ENCODE data around the gene TSPYL2.

Gene TSPYL2

DNA sequence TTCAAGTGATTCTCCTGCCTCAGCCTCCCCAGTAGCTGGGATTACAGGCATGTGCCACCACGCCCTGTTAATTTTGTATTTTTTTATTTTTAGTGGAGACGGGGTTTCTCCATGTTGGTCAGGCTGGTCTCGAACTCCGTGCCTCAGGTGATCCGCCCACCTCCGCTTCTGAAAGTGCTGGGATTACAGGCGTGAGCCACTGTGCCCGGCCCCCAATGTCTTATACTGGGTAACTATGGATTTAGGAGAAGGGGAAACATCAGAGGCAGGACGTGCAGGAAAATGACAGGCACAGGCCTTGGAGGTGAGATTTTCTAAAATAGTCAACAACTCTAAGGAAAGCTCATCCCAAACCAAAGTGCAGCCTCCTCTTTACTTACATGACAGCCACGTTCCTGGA is 11.1 kb upstream of the TSPYL2 start:
- Histone ChIP-seq H3K36me3 (ENCODE audit: control insufficient read depth, insufficient read depth, low read length) (no peaks in the 10 kb centered on the region), H3K4me1 (ENCODE audit: control insufficient read depth, insufficient read depth, low read length) (no peaks in the 10 kb centered on the region), H3K27me3 (ENCODE audit: control insufficient read depth, insufficient read depth, low read length) (no peaks in the 10 kb centered on the region), H3K9me3 (ENCODE audit: control insufficient read depth, low read length) (no peaks in the 10 kb centered on the region), H3K9ac (ENCODE audit: low read length) (no peak overlapping the region), H3K4me3 (ENCODE audit: low read length) (no peak overlapping the region)

- Histone ChIP-seq H3K4me1 (ENCODE audit: control insufficient read depth, insufficient read depth, low read length) (no peaks in the 10 kb centered on the region), H3K4me3 (ENCODE audit: low read length) (no peak overlapping the region), H3K9ac (ENCODE audit: low read length) (no peak overlapping the region), H3K36me3 (ENCODE audit: control insufficient read depth, insufficient read depth, low read length) (no peaks in the 10 kb centered on the region), H3K9me3 (ENCODE audit: control insufficient read depth, low read length) (no peaks in the 10 kb centered on the region), H3K27me3 (ENCODE audit: control insufficient read depth, insufficient read depth, low read length) (no peaks in the 10 kb centered on the region)
Observed at GRCh38 chrX:53071604-53072417, 10.4 kb upstream of the TSPYL2 start.

DNA sequence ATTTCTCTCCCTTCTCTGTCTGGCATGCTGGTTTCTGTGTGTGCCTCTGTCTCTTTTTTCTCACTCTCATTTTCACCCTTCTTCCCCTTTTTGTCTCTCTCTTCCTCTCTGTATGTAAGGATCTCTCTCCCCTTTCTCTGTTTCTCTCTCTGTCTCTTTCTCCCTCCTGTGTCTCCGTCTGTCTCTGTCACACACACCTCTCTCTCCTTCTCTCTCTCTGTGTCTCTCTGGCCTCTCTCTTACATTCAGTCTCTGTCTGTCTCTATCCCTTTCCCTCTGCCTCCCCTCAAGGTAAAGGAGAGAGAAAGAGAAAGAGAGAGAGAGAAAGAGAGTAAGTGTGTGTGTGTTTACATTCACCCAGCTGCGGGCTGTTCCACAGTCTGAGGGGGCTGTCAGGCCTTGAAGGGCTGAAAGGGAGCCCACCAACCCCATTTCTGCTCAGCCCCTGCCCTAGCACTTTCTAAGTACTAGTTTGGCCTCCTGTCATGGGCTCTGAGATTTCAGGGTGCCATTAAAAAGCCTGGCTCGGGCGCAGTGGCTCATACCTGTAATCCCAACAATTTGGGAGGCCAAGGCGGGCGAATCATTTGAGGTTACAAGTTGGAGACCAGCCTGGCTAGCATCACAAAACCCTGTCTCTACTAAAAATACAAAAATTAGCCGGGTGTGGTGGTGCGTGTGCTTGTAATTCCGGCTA is 9.6 kb upstream of the TSPYL2 start:
- Histone ChIP-seq H3K4me1 (ENCODE audit: control insufficient read depth, insufficient read depth, low read length) (no peaks in the 10 kb centered on the region), H3K27me3 (ENCODE audit: control insufficient read depth, insufficient read depth, low read length) (no peaks in the 10 kb centered on the region), H3K9me3 (ENCODE audit: control insufficient read depth, low read length) (no peaks in the 10 kb centered on the region), H3K9ac (ENCODE audit: low read length) (no peak overlapping the region), H3K36me3 (ENCODE audit: control insufficient read depth, insufficient read depth, low read length) (no peaks in the 10 kb centered on the region), H3K4me3 (ENCODE audit: low read length) (no peak overlapping the region)

DNA sequence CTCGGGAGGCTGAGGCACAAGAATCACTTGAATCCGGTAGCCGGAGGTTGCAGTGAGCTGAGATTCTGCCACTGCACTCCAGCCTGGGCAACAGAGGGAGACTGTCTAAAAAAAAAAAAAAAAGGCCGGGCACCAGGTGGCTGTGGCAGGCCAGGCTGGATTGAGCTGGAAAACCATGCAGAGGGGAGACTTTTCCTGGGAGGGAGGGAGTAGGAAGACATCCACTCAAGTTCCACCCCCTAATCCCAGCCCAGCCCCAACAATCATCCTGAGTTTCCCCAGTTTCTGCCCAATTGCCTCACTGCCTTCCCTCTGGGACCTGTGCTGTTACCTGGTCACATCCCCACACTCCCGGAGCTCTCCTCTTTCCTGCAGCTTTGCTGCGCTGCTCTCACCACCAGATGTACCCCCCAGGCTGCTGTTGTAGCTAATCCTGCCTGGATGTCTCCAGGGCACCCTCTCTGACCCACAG is 9.0 kb upstream of the TSPYL2 start:
- no peaks in the 10 kb centered on the region for H3K36me3 ChIP-seq (ENCODE audit: control insufficient read depth, insufficient read depth, low read length)
- H3K4me3 ChIP-seq (ENCODE audit: low read length), result no peak overlapping the region

GRCh38 chrX:53075011-53075410 is 7.2 kb upstream of the TSPYL2 start:
- Histone ChIP-seq H3K27me3 (ENCODE audit: control insufficient read depth, insufficient read depth, low read length) (no peaks in the 10 kb centered on the region), H3K36me3 (ENCODE audit: control insufficient read depth, insufficient read depth, low read length) (no peaks in the 10 kb centered on the region), H3K9ac (ENCODE audit: low read length) (no peak overlapping the region), H3K4me3 (ENCODE audit: low read length) (no peak overlapping the region), H3K4me1 (ENCODE audit: control insufficient read depth, insufficient read depth, low read length) (no peaks in the 10 kb centered on the region), H3K9me3 (ENCODE audit: control insufficient read depth, low read length) (no peaks in the 10 kb centered on the region)

More for the DNA sequence above, 9.0 kb upstream of the TSPYL2 start:
- no peaks in the 10 kb centered on the region for H3K4me1 ChIP-seq (ENCODE audit: control insufficient read depth, insufficient read depth, low read length)
- no peak overlapping the region for H3K9ac ChIP-seq (ENCODE audit: low read length)
- no peaks in the 10 kb centered on the region for H3K27me3 ChIP-seq (ENCODE audit: control insufficient read depth, insufficient read depth, low read length)
- no peaks in the 10 kb centered on the region for H3K9me3 ChIP-seq (ENCODE audit: control insufficient read depth, low read length)

DNA sequence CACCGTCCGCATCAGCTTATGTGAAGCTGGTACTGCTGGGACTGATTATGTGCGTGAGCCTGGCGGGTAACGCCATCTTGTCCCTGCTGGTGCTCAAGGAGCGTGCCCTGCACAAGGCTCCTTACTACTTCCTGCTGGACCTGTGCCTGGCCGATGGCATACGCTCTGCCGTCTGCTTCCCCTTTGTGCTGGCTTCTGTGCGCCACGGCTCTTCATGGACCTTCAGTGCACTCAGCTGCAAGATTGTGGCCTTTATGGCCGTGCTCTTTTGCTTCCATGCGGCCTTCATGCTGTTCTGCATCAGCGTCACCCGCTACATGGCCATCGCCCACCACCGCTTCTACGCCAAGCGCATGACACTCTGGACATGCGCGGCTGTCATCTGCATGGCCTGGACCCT is 5.5 kb upstream of the TSPYL2 start:
- H3K36me3 ChIP-seq (ENCODE audit: control insufficient read depth, insufficient read depth, low read length), result no peaks in the 10 kb centered on the region
- no peak overlapping the region for H3K9ac ChIP-seq (ENCODE audit: low read length)
- H3K4me3 ChIP-seq (ENCODE audit: low read length), result no peak overlapping the region
- H3K9me3 ChIP-seq (ENCODE audit: control insufficient read depth, low read length), result no peaks in the 10 kb centered on the region
- H3K27me3 ChIP-seq (ENCODE audit: control insufficient read depth, insufficient read depth, low read length), result no peaks in the 10 kb centered on the region
- no peaks in the 10 kb centered on the region for H3K4me1 ChIP-seq (ENCODE audit: control insufficient read depth, insufficient read depth, low read length)

DNA sequence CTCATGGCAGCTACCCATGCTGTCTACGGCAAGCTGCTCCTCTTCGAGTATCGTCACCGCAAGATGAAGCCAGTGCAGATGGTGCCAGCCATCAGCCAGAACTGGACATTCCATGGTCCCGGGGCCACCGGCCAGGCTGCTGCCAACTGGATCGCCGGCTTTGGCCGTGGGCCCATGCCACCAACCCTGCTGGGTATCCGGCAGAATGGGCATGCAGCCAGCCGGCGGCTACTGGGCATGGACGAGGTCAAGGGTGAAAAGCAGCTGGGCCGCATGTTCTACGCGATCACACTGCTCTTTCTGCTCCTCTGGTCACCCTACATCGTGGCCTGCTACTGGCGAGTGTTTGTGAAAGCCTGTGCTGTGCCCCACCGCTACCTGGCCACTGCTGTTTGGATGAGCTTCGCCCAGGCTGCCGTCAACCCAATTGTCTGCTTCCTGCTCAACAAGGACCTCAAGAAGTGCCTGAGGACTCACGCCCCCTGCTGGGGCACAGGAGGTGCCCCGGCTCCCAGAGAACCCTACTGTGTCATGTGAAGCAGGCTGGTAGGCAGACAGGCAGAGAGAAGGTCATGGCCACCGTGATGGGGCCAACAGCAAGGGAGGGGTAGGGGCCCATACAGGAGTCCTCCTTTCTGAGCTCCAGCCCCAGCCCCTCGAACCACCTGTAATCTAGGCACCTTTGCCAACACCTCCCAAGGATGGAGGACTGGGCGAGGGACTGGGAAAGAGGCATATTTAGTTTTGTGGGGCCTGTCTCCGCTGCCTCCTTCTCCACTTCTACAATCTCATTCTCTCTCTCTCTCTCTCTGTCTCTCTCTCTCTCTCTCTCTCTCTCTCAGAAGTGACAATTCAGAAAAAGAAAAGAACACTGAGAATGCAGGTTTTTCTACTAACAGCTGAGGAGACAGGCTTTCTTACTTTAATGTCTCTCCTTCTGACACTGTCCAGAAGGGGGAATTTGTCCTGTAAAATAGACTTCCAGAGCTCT is 4.7 kb upstream of the TSPYL2 start:
- Histone ChIP-seq H3K27me3 (ENCODE audit: control insufficient read depth, insufficient read depth, low read length) (no peaks in the 10 kb centered on the region), H3K9me3 (ENCODE audit: control insufficient read depth, low read length) (no peaks in the 10 kb centered on the region), H3K4me1 (ENCODE audit: control insufficient read depth, insufficient read depth, low read length) (no peaks in the 10 kb centered on the region), H3K9ac (ENCODE audit: low read length) (no peak overlapping the region), H3K36me3 (ENCODE audit: control insufficient read depth, insufficient read depth, low read length) (no peaks in the 10 kb centered on the region), H3K4me3 (ENCODE audit: low read length) (no peak overlapping the region)

- H3K4me1 ChIP-seq (ENCODE audit: control insufficient read depth, insufficient read depth, low read length), result no peaks in the 10 kb centered on the region
- H3K4me3 ChIP-seq (ENCODE audit: low read length), result no peak overlapping the region
- H3K9ac ChIP-seq (ENCODE audit: low read length), result no peak overlapping the region
- H3K36me3 ChIP-seq (ENCODE audit: control insufficient read depth, insufficient read depth, low read length), result no peaks in the 10 kb centered on the region
- H3K9me3 ChIP-seq (ENCODE audit: control insufficient read depth, low read length), result no peaks in the 10 kb centered on the region
- no peaks in the 10 kb centered on the region for H3K27me3 ChIP-seq (ENCODE audit: control insufficient read depth, insufficient read depth, low read length)
Observed at GRCh38 chrX:53078943-53079342, 3.2 kb upstream of the TSPYL2 start.

- Histone ChIP-seq H3K9me3 (ENCODE audit: control insufficient read depth, low read length) (no peaks in the 10 kb centered on the region), H3K36me3 (ENCODE audit: control insufficient read depth, insufficient read depth, low read length) (no peaks in the 10 kb centered on the region), H3K4me3 (ENCODE audit: low read length) (no peak overlapping the region), H3K4me1 (ENCODE audit: control insufficient read depth, insufficient read depth, low read length) (no peaks in the 10 kb centered on the region), H3K27me3 (ENCODE audit: control insufficient read depth, insufficient read depth, low read length) (no peaks in the 10 kb centered on the region), H3K9ac (ENCODE audit: low read length) (no peak overlapping the region)
Observed at GRCh38 chrX:53080628-53081580, 1.3 kb upstream of the TSPYL2 start.

GRCh38 chrX:53082773-53083616 is 828 bp downstream of the TSPYL2 start:
- H3K36me3 ChIP-seq (ENCODE audit: control insufficient read depth, insufficient read depth, low read length), result no peaks in the 10 kb centered on the region
- H3K9ac ChIP-seq (ENCODE audit: low read length), result peak overlapping the region; percentile 59
- no peaks in the 10 kb centered on the region for H3K9me3 ChIP-seq (ENCODE audit: control insufficient read depth, low read length)
- no peaks in the 10 kb centered on the region for H3K27me3 ChIP-seq (ENCODE audit: control insufficient read depth, insufficient read depth, low read length)
- H3K4me1 ChIP-seq (ENCODE audit: control insufficient read depth, insufficient read depth, low read length), result no peaks in the 10 kb centered on the region
- no peak overlapping the region for H3K4me3 ChIP-seq (ENCODE audit: low read length)
